ENCODE measurements around the gene ENO1.
"Not testable (repeated sequence)": the region's sequence is repeated elsewhere in the genome, so short reads cannot be mapped to it uniquely, and the experiment has no call there.

The ENO1 gene

GRCh38 chr1:8841395-8841794 lies 37.1 kb downstream of the ENO1 start:
- no peak for DNase-seq

DNA sequence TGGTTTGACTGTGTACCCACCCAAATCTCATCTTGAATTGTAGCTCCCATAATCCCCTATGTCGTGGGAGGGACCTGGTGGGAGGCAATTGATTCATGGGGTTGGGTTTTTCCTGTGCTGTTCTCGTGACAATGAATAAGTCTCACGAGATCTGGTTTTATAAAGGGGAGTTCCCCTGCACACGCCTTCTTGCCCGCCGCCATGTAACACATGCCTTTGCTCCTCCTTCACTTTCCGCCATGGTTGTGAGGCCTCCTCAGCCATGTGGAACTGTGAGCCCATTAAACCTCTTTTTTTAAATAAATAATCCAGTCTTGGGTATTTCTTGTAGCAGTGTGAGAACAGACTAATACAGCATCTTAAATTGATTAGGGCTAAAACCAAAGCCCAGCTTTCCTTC lies 38.5 kb downstream of the ENO1 start:
- DNase-seq = no peak

- DNase-seq = no peak
Measured at GRCh38 chr1:8835941-8836643, 42.4 kb downstream of the ENO1 start.

- DNase-seq = peak; percentile 39
Measured at GRCh38 chr1:8831340-8831739, 47.1 kb downstream of the ENO1 start.

DNA sequence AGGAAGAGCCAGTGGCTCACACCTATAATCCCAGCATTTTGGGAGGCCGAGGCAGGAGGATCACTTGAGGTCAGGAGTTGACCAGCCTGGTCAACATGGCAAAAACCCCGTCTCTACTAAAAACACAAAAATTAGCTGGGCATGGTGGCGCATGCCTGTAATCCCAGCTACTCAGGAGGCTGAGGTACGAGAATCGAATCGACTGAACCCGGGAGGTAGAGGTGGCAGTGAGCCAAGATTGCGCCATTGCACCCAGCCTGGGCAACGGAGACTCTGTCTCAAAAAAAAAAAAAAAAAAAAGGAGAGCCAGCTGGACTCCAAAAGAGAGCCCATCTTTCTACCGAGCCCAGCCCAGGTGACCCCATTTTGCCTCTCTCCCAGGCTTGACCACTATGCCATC lies 47.8 kb downstream of the ENO1 start:
- not testable (repeated sequence) for DNase-seq

GRCh38 chr1:8825985-8826481 lies 52.5 kb downstream of the ENO1 start:
- DNase-seq = no peak

DNA sequence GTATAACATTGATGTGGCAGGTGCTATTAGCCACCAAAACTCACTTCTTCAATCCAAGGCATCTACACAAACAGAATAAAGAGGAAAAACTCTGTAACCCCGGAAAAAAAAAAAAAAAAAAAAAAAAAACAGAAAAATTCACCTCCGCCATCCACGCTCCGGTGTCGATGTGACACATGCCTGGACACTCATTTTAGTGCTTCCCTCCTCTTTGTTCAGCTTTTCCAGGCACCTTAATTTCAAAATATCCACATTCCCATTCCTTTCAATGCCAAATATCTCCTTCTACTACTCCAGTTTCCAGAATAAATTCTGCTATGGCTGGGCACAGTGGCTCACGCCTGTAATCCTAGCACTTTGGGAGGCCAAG lies 55.2 kb downstream of the ENO1 start:
- peak; percentile 54 for DNase-seq

GRCh38 chr1:8822373-8823294 lies 55.9 kb downstream of the ENO1 start:
- peak; percentile 90 for DNase-seq

- peak; percentile 12 for DNase-seq
Measured at GRCh38 chr1:8821084-8821483, 57.4 kb downstream of the ENO1 start.

- DNase-seq = not testable (repeated sequence)
Measured at GRCh38 chr1:8818789-8819188, 59.7 kb downstream of the ENO1 start.

GRCh38 chr1:8818325-8818775 lies 60.1 kb downstream of the ENO1 start:
- peak; percentile 50 for DNase-seq

- DNase-seq = peak; percentile 89
Measured at GRCh38 chr1:8817412-8818324, 60.8 kb downstream of the ENO1 start, which contains the start of gene RERE. TSS of gene RERE (minus strand) at chr1:8817640.

DNA sequence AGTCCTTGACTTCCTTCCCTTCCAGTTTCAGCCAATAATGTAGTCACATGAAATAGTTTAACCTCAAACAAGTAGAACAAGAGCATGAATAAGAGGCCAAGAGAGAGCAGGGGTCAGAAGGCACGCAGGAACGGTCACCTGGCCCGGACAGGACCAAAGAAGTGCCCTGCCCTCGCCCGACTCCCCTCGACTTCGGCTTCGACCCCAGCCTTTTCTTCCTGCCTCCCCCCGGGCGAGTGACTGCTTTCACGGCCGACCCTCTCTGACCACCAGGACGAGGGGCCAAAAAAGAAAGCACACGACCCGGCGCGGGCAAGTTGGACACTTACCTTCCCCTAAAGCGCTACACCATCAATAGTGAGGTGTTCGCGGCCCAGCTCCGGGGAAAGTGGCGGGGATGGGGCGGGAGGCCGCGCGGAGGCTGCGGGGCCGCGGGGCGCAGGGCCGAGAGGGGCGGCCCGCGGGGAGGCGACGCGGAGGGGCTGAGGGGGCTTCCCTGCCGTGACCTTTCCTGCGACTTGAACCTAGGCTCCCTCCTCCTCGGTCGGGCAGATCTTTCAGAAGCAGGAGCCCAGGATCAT lies 61.6 kb downstream of the ENO1 start:
- no peak for DNase-seq

DNA sequence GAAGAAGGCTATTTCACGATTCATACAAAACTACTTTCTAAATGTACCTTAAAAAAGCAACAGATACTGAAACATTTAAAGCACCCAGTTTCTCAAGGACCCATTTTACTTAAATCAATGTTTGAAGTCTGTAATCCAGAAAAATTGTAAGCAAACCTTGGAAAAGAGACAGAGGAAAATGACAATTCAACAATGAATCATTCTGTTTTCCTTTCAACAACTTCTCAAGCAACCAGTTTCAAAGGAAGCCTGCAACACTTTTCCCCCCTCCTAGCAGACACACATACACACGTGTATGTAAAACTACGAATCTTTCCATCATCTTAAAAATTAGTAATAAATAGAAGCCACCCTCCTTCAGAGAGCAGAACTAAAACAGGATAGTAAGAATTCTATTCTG lies 62.2 kb downstream of the ENO1 start:
- DNase-seq = no peak

DNA sequence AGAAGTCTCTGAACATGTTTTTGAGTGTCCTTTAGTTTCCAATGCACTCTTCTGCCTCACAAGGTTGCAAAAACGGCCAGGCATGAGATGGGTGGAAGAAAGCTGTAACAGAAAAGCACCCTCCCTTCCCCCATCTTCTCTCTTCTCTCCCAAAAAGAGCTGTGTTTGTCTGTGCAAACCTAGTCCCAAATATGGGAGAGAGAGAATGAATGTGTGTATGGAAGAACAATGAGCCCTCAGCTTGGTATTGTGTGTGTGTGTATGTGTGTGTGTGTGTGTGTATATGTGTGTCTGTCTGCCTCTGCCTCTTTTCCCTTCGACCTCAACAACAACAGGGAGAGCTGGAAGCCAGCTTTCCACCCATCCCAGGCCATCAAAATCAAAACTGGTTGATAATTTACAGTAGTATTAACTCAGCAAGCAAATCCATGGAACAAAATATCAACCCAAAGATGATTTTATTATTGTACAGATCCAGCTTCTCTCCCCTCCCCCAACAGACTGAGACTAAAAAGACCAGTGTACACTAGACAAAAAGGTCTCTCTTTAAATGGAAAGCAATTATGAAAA lies 62.8 kb downstream of the ENO1 start:
- DNase-seq = peak; percentile 36

GRCh38 chr1:8814865-8815264 lies 63.6 kb downstream of the ENO1 start:
- DNase-seq = no peak

DNA sequence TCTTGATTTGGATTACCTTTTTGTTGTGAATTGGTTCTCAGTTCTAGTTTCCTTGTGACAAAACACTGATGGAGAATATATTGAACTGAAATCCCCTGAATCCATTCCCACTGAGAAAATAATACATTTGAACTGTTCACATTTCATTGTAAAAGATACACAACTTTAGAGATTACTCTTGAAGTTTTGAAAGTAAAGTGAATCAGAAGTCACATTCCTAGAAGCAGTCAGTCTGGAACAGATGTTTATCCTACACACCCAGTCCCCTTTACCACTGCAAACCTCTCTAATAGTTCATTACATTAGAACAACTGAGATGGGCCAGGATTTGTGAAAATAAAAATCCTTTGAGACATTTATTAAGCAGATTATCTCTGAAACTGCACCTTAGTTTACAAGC lies 64.5 kb downstream of the ENO1 start:
- DNase-seq = no peak

GRCh38 chr1:8813016-8813763 lies 65.3 kb downstream of the ENO1 start:
- DNase-seq = no peak

GRCh38 chr1:8812081-8812480 lies 66.4 kb downstream of the ENO1 start:
- DNase-seq = no peak
